ENCODE results near the gene SLX4IP. TPM values are rescaled to one million over a fixed set of nuclear protein-coding genes. Genes with fewer than 3 reads are reported as not detected.

The SLX4IP gene
- total and polyA plus RNA-seq, 2 of the 13 experiments (the other 11 are each of a cell fraction or from before 2014, with no cell fraction given) = 3.6 to 7.3 TPM

GRCh38 chr20:10603971-10604864 is 169.1 kb downstream of the SLX4IP start (continued):
- TF ChIP-seq ATRX (CRISPR knock-in tag; IDR thresholded peaks at IDR 0.05; ENCODE audit: borderline replicate concordance) (0 out of 2 replicates have a peak, but pooled peaks have one; percentile 33), HNF1A (IDR thresholded peaks at IDR 0.05; ENCODE audit: low read depth) (no peak; the same call in 1 of the 2 replicates), HNF1A (CRISPR knock-in tag; IDR thresholded peaks at IDR 0.05; ENCODE audit: borderline replicate concordance) (peak; percentile 86), IKZF5 (CRISPR knock-in tag; IDR thresholded peaks at IDR 0.05) (peak; percentile 98), ZBTB42 (CRISPR knock-in tag; IDR thresholded peaks at IDR 0.05) (no peak), BRD4 (CRISPR knock-in tag; IDR thresholded peaks at IDR 0.05) (0 out of 2 replicates have a peak, but pooled peaks have one; percentile 24), SAFB2 (CRISPR knock-in tag; IDR thresholded peaks at IDR 0.05; ENCODE audit: borderline replicate concordance, low read depth) (no peak; the same call in 1 of the 2 replicates), NR1H2 (CRISPR knock-in tag; IDR thresholded peaks at IDR 0.05; ENCODE audit: borderline replicate concordance, low read depth) (no peak), PITX1 (CRISPR knock-in tag; IDR thresholded peaks at IDR 0.05) (peak; percentile 92), ZMAT3 (CRISPR knock-in tag; conservative IDR thresholded peaks at IDR 0.05) (peak; percentile 91), HNRNPUL1 (IDR thresholded peaks at IDR 0.05; ENCODE audit: low read depth, low read length) (no peak), ZNF17 (CRISPR knock-in tag; IDR thresholded peaks at IDR 0.05) (no peak), ATF2 (CRISPR knock-in tag; IDR thresholded peaks at IDR 0.05) (peak; percentile 93), SIX4 (CRISPR knock-in tag; IDR thresholded peaks at IDR 0.05) (0 out of 2 replicates have a peak, but pooled peaks have one; percentile 37), ZC3H13 (CRISPR knock-in tag; IDR thresholded peaks at IDR 0.05) (no peak), ZBTB7B (CRISPR knock-in tag; IDR thresholded peaks at IDR 0.05) (peak; percentile 92), ZNF83 (CRISPR knock-in tag; IDR thresholded peaks at IDR 0.05; ENCODE audit: borderline replicate concordance) (no peak), RBM39 (IDR thresholded peaks at IDR 0.05; ENCODE audit: low read depth, low read length, poor library complexity, severe bottlenecking) (no peak), FOXC1 (CRISPR knock-in tag; IDR thresholded peaks at IDR 0.05; ENCODE audit: borderline replicate concordance) (peak; percentile 61; the same call in 1 of the 2 replicates), TRIM22 (IDR thresholded peaks at IDR 0.05) (no peak)
